ENCODE data around the gene CALML5. TPM values are rescaled to one million over a fixed set of nuclear protein-coding genes. Genes with fewer than 3 reads are reported as not detected.

CALML5 gene
- total RNA-seq, 1 donor from 2014 or later = not detected

DNA sequence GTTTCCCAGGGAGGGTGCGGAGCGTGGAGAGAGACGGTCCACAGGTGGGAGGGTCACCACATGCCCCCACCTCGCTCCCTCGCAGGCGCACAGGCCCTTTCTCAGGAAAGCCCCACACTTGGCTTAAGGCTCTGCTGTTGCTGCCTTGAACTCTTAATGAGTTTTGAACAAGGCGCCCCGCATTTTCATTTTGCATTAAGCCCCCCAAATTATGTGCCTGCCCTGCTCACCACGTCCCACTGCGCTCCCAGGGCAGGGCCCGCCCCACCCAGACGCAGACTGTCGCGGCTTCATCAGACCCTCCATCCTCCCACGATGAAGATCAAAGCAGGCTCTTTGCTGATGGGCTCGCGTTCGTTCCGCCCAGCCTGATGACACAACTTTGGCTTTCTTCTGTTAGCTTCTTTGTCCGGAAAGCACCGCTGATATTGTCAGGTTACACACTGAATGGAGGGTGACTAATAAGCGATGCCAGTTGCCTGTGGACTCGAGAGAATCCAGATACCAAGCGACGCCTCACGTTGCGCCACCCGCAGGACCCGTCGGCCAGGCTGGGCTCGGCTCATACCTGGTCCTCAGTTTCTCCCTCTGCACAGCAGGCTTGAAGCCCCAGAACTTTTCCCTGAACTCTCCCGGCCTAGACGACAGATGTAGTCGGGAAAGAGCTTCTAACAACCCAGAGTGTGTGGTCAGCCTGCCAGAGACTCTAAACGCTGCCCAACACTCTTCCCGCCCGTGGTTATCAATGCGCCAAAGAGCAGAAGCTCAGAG lies 34.9 kb upstream of the CALML5 start:
- no peak for DNase-seq (ENCODE audit: extremely low read depth, low read depth, low spot score)

DNA sequence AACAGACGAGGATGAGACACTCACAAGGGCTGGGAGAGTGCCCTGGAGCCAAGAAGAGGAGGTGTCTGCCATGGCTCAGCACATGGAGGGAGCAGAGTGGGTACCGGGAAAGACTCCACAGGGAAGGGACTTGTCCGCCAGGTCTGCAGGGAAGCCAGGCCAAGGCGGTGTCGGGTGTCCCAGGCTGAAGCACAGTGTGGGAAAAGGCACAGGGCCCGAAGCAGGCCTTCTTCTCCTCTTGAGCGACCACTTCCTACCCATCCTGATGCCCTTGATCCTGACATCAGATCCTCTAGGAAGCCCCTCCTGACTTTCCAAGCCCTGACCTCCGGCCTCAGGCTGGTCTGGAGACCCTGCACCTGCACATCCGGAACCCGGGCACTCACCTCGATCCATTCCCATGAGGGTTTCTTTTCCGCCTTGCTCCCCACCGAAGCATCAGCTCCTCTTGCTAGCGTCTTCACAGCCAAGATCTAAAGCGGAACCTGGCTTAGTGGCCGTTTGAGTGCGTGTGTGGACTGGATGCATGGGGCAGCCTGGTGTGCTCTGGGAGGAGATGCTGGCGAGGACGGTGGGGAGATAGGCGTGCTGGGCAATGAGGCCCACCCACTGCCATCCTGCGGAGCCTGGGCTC lies 33.8 kb upstream of the CALML5 start:
- DNase-seq (ENCODE audit: extremely low read depth, low read depth, low spot score) = no peak

DNA sequence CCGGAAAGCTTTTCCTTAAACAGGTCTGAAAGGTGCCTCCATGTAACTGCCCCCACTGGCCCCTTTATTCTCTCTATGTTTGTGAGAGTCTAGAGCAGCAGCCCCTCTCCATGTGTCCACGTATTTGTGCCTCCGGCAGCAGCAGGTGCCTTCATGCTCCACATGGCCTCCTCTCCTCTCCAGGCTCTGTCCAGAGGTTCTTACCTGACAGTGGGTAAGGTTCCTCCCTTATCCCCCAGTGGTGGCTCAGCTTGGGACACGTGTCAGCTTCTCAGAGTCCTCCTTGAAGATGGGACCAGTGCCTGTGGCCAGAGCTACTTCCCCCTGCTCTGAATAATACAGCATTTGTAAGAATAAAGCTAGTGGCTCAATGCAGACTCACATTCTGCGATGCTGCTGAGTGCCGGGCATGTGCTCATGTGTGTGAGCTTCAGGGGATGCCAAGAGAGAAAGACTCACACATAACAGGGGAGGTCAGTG lies 33.3 kb upstream of the CALML5 start:
- DNase-seq (ENCODE audit: extremely low read depth, low read depth, low spot score) = no peak

GRCh38 chr10:5532307-5532605 lies 32.9 kb upstream of the CALML5 start:
- DNase-seq (ENCODE audit: extremely low read depth, low read depth, low spot score) = no peak

DNA sequence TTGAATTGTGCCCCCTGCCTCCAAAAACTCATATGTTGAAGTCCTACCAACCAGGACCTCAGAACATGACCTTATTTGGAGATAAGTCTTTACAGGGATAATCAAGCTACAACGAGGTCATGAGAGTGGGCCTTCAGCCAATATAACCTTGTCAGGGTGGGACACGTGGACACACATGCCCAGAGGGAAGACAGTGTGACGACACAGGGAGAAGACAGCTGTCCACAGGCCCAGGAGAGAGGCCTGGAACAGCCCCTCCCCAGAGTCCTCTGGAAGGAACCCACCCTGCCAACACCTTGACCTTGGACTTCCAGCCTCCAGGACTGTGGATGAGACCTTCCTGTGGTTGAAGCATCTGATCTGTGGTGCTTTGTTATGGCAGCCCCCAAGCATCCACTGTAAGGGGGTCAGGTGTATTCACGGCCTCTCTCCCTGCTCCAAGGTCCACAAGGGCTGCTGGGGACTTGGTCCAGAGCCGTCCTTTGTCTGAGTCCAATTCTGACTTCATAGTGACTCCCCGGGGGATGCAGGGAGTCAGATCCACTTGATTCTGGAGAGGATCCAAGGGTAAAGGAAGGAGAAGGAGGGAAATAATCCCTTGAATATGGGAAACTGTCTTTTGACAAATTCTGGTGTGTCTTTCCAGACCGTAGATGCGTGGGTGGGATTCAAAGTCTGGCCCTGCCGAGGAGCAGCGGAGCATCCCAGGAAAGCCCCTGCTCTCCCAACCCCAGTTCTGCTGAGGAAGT lies 32.4 kb upstream of the CALML5 start:
- no peak for DNase-seq (ENCODE audit: extremely low read depth, low read depth, low spot score)

DNA sequence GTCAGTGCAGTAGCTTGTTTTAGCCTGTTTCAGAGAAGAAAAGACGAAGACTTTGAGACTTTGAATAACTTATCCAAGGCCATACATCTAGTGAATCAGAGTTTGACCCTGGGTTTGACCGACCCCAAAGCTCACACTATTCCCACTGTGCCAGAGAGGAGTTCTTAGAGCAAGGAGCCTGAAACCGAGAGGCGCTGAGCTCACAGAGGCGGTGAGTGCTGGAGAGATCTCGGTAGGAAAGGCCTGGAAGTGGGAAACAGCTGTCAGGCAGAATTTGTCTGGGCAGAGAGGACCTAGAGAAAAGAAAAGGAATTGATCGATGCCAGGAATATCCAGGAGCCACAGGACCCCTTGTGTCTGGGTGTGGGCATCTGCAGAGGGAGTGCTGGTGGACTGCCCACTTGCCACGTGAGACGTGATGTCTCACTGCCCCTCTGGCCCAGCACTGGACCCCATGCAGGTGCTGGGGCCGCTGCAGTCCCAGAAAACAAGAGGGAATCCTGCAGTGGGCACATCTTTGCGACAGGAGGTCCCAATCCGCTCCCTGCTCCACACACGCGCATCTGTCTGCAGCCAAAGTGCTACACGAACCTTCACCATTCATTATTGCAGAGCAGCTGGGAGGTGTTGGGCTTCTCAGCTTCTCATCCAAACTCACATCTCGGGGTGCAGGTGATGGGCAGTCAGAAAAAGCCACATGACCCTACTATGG lies 31.6 kb upstream of the CALML5 start:
- DNase-seq (ENCODE audit: extremely low read depth, low read depth, low spot score) = no peak

- no peak for DNase-seq (ENCODE audit: extremely low read depth, low read depth, low spot score)
Observed at GRCh38 chr10:5530412-5530806, 31.0 kb upstream of the CALML5 start.

DNA sequence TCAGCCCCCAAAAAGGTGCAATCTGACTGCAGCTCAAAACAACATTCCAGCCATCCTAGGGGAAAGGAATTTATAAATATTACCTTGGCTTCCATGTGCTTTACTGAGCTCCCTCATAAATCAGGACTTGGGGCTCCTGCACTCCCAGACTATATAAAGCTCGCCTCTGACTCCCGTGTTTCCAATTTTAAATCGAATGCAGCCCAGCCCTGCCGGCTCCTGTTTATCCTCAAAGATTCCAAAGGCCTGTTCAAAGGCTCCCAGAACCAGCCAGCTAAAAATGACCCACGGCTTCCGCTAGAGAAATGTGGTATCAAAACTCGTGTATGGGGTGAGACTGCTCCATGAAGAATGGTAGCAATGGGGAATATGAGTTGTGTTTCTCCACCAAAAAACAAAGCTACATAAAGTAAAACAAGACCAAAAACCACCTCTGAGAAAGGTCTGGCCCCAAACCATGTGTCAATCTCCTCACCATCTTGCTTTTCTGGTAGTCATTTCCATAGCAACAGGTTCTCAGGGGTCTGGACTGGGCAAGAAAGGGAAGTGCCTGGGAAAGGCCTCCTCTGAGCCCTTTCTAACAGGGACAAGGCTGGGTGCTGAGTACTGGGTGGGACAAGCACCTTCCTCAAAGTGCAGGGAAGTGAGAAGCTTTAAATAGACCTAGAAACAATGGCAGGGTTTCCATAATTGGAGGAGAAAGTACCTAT lies 30.5 kb upstream of the CALML5 start:
- DNase-seq (ENCODE audit: extremely low read depth, low read depth, low spot score) = no peak

GRCh38 chr10:5528989-5529701 lies 29.8 kb upstream of the CALML5 start:
- no peak for DNase-seq (ENCODE audit: extremely low read depth, low read depth, low spot score)

GRCh38 chr10:5527332-5528200 lies 28.2 kb upstream of the CALML5 start:
- DNase-seq (ENCODE audit: extremely low read depth, low read depth, low spot score) = no peak

GRCh38 chr10:5526691-5527331 lies 27.4 kb upstream of the CALML5 start:
- no peak for DNase-seq (ENCODE audit: extremely low read depth, low read depth, low spot score)

- no peak for DNase-seq (ENCODE audit: extremely low read depth, low read depth, low spot score)
Observed at GRCh38 chr10:5525561-5526341, 26.4 kb upstream of the CALML5 start.

DNA sequence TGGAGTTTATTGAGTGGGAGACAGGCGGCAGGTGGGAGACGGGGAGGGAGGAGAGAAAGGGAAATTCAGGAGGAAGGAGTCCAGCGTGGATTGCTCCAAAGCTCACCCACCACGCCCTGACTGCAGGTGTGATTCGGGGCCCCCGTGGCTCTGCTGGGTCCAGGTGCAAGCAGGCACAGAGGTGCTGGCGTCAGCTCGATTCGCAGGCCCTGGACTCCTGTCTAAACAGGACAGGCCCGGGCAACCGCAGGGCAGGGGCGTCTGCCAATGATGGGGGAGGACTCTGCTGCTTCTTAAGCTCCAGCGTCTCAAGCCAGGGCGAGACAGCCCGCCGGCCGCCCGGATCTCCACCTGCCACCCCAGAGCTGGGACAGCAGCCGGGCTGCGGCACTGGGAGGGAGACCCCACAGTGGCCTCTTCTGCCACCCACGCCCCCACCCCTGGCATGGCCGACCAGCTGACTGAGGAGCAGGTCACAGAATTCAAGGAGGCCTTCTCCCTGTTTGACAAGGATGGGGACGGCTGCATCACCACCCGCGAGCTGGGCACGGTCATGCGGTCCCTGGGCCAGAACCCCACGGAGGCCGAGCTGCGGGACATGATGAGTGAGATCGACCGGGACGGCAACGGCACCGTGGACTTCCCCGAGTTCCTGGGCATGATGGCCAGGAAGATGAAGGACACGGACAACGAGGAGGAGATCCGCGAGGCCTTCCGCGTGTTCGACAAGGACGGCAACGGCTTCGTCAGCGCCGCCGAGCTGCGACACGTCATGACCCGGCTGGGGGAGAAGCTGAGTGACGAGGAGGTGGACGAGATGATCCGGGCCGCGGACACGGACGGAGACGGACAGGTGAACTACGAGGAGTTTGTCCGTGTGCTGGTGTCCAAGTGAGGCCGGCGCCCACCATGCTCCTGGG lies 25.5 kb upstream of the CALML5 start, which contains the start of gene CALML3:
Gene CALML3, plus strand, starts transcription at position 321 of the 920 bp plus-strand sequence. Its CDS starts 125 bp downstream, at position 446.
- no peak for DNase-seq (ENCODE audit: extremely low read depth, low read depth, low spot score)

DNA sequence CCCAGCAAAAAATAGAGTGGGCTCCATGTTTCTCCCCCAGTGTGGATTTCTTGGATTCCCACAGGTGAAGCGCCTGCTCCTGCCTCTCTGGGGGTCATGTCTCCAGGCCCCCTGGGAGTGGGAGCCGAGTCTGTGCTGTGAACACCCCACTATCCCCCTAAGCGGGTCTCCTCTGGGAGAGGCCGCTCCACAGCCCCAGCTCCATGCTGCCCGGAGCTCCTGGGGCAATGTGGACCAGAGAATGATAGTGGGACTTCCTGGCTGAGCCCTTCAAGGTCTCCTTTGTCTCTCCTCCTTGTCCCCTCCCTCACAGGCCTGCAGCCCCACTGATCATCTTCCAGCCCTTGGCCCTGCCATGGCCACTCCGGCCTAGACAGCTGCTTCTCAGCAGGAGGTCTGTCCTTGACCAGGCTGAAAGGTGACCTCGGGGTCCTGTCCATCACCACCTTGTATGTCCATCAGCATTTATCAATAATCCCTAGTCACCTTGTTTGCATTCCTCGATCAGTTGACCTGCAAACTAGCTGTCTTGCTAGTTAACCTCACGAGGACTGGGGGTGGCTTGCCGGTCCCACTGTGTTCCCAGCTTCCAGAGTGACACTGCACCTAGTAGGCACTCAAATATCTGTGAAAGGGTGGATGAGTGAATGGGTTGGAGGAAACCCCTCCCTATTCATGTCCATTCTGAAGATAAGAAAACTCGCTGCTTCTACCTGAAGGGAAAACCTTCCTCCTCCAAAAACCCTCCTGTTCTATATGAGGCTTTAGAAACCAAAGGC lies 24.6 kb upstream of the CALML5 start:
- DNase-seq (ENCODE audit: extremely low read depth, low read depth, low spot score) = no peak

- DNase-seq (ENCODE audit: extremely low read depth, low read depth, low spot score) = no peak
Observed at GRCh38 chr10:5522913-5523560, 23.7 kb upstream of the CALML5 start.

Measured in glomerular endothelial cell (primary cell).